GM18517 (cell line): Measurements from ENCODE around the gene RGS11.
"Not testable (repeated sequence)": the region's sequence is repeated elsewhere in the genome, so short reads cannot be mapped to it uniquely, and the experiment has no call there.

Source experiments
- ATAC-seq: cut with Tn5 transposase; IDR thresholded peaks from one replicate; pipeline ENCODE4 v1.9.1; 2021; ENCODE audit warnings: mild to moderate bottlenecking, moderate library complexity; ENCODE audit not compliant: unreplicated experiment

The RGS11 gene

GRCh38 chr16:280991-281659 is 5.4 kb upstream of the RGS11 start:
- no peak for ATAC-seq

GRCh38 chr16:280552-280951 is 4.8 kb upstream of the RGS11 start, which contains the start of gene ARHGDIG:
ARHGDIG (plus strand) TSS chr16:280591; CDS start chr16:280681, 90 bp downstream.
- ATAC-seq = no peak

DNA sequence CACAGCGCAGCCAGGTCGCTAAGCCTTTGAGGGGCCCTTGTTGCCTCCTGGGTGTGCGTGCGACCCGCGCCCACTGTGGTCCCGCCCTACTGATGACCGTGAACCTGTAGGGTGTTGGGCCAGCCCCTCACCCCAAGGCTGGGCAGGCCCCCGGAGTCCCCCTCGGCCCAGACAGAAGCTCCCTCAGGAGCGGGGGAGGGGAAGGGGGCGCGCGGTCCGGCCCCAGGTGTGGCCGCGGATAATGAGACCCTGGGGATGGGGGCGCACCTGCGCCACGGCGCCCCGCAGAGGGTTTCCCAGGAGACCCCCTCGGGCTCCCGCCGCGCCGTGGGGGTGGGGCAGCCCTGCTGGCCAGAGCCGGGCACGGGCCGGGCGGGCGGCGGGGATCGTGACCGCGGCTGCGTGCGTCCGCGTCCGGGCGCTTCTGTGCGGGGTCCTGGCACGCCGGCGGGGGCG is 4.3 kb upstream of the RGS11 start:
- no peak for ATAC-seq

GRCh38 chr16:279531-279930 is 3.8 kb upstream of the RGS11 start:
- ATAC-seq = no peak

GRCh38 chr16:278863-279366 is 3.2 kb upstream of the RGS11 start:
- ATAC-seq = no peak

DNA sequence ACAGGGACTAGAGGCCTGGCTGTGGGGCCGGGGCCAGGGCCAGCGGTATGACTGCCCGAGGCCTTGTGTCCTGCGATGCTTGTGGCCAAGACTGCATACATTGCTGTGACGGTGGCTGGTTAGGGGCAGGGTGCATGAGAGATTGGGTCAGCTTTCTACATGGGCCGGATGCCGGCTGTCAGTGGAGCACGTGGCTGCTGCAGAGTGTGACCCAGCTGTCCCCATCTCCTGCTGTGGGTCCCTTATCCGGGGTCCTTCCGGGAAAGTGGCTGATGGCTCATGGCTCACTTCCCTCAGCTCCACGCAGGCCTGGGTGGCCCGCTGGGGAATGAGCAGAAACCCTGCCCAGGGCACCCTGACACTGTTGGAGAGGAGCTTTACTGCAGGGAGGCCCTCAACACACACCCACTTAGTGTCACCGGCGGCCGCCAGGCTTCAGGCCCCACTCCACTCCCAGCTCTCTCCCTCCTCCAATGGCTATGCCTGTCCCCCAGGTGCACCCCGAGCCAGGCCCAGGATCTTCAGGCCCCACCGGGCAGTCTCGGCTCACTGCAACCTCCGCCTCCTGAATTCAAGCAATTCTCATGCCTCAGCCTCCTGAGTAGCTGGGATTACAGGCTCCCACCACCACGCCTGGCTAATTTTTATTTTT is 808 bp upstream of the RGS11 start:
- no peak for ATAC-seq

- ATAC-seq = no peak
Observed at GRCh38 chr16:275041-275641, 603 bp downstream of the RGS11 start.

DNA sequence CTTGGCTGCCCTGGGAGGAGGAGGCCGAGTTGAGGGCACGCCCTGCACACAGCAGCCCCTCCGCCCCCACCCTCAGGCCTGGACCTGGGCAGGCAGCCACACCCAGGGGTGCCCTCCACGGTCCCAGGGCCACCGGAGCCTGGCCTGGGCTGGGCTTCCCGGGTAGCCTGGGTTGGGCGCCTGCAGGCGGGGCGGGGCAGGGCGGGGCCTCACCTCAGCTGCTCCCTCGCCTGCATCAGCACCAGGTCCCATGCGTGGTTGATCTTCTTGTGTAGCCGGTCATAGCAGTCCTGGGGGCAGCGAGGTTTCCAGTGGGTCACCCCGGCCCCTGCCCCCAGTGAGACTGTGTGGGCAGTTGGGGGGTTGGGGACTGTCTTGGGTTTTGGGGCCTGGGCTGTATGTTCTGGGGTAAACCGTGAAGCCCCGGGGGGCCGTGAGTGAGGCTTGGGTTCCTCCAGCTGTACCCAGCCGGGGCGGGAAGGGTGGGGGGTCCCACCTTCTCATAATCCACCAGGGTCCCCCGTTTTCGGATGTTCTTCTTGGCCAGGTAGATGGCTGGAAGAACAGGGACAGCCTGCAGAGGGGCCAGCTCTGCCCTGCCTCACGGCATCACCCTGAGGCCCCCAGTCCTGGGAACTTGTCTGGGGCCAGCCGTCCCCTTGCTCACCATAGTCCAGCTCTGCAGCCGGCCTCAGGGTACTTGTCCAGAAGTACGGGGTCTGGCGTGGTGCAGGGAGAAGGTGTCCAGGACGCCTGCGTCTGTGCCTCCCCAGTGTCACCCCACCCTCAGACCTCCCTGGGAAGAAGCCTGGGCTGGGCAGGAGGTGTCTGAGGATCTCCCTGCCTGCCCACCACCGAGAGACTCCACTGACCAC is 2.0 kb downstream of the RGS11 start:
- no peak for ATAC-seq

- no peak for ATAC-seq
Observed at GRCh38 chr16:272633-273546, 2.9 kb downstream of the RGS11 start.

DNA sequence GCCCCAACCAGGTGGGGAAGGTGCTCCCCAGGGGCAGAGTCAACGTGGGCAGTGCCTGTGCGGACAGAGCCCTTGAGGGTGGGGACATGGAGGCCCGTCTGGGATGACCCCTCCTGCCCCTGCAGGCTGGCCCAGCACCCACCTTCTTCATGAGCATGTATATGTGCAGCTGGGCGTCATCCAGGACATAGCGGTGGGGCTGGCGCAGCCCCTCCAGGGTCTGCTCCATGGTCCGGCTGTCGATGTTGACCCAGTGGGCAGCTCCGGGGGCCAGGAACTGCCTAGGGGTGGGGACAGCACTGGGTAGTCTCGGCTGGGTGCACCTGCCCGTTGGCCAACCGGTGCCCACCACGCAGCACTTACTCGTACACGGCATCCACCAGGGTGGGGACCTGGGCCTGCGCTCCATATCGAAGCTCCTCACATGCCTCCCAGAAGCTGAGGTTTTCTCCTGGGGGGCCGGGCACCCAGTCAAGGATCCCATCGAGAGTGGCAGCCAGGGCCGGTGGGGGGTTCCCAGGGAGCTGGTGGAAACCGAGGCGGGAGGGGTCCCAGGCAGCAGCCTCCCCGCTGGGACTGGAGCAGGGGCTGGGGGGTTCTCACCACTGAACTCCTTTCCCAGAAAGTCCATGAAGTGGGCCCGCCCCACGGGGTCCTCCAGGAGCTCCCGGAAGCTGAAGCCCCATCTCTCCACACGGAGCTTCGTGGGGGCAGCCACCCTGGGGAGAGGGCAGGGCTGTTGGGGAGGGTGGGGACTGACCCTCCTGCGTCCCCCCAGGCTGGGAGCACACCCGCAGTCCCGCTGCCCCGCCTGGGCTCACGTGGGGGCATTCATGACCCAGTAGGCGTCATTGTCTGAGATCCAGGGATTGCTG is 5.1 kb downstream of the RGS11 start:
- no peak for ATAC-seq

GRCh38 chr16:269061-269796 is 6.5 kb downstream of the RGS11 start:
- no peak for ATAC-seq

GRCh38 chr16:268141-269053 is 7.3 kb downstream of the RGS11 start:
- no peak for ATAC-seq

GRCh38 chr16:267562-267961 is 8.2 kb downstream of the RGS11 start:
- ATAC-seq = not testable (repeated sequence)

- no peak for ATAC-seq
Observed at GRCh38 chr16:266258-267164, 9.2 kb downstream of the RGS11 start.

DNA sequence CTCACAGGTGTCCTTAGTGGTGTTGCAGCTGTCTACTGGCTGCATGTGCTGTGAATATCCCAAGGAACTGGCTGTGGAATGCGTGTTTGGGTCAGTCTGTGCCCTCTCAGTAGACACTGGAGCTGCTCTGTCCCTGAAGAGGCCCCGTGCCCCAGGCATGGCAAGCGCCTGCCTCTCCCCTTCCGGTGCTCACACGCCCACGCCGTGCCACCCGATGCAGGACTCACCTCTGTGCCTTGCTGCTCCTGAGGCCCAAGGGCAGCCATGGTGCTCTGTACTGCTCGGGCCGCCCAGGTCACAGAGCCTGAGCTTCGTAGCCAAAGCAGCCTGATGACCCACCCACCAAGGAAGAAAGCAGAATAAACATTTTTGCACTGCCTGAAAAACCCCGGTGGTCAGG is 10.0 kb downstream of the RGS11 start:
- ATAC-seq = no peak

GRCh38 chr16:265002-265529 is 10.7 kb downstream of the RGS11 start:
- ATAC-seq = no peak
